Measurements from ENCODE around the gene SMC3.
"Not testable (repeated sequence)": the region's sequence is repeated elsewhere in the genome, so short reads cannot be mapped to it uniquely, and the experiment has no call there.

The SMC3 gene

DNA sequence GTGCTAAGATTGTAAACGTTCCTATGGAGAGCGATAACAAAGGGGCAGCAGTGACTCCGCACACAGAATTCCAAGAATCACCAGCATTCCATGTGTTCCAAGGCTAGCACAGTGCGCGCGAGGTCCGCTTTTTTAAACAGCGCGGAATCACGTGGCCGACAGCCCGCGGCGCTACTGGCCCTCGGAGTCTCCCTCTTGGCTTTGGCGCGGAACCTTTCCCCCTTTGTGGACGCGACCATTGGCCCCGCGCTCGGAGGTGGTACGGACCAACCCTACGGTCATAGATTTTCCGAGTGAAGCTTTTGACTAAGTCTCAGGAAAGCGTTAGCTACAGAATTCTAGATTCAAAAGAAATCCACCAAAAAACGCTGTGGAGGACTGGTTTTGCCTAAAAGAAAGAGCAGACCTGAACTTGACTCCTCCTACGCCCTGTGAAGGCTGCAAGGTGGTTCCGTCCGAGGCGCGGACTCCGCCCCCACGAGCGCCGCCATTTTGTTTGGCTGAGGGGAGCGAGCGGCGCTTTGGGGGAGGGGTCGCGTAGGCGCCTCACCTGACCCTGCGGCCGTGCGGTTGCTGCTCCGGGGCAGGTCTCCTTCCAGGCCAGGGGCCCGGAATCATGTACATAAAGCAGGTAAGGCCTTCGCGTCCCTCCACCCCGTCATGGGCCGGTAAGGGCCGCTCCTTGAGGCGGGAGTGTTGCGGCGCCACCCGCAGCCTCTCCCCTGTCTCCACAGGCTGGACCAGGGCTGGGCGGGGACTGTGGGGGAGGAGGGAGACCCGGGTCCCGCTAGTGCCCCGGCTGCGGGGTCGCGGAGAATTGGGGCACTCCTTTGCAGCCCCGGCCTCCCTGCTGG lies at the start of gene SMC3:
TSS of gene SMC3 (plus strand) at position 495 of the 854 bp plus-strand sequence. CDS start at position 617, 122 bp downstream.
- peak; percentile 29 for DNase-seq

- no peak for DNase-seq
Observed at GRCh38 chr10:110522365-110522988, 45.0 kb upstream of the SMC3 start.

DNA sequence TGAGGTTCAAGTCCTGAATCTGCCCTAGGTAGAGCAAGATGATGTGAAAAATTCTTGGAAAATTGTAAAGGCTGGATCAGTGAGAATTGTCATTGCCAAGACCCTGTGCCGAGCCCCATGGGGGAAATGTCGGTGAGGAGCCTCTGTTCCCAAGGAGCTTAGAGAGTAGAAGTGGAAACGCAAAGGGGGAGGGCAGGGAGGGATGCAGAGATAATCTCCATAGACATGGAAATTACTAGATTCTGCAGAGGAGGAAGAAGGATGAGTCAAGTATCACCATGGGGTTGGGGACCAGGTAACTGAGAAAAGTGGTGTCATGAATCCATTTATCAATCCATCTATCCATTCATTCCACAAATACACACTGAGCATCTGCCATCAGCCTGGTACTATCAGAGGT lies 43.8 kb upstream of the SMC3 start:
- DNase-seq, result no peak

- DNase-seq, result no peak
Observed at GRCh38 chr10:110524179-110524858, 43.2 kb upstream of the SMC3 start.

DNA sequence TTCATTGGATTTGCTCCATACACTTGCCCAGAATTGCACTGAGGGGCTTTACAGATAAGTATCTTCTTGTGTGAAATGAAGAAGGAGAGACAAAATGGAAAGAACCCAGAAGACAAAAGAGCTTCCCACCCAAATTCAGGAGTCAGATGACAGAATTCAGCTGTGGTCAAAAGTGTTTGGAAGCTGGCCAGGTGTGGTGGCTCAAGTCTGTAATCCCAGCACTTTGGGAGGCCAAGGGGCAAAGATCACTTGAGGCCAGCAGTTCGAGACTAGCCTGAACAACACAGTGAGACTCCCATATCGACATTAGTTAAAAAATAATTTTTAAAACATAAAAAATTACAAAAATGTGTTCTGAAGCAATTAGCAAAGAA lies 42.6 kb upstream of the SMC3 start:
- no peak for DNase-seq

DNA sequence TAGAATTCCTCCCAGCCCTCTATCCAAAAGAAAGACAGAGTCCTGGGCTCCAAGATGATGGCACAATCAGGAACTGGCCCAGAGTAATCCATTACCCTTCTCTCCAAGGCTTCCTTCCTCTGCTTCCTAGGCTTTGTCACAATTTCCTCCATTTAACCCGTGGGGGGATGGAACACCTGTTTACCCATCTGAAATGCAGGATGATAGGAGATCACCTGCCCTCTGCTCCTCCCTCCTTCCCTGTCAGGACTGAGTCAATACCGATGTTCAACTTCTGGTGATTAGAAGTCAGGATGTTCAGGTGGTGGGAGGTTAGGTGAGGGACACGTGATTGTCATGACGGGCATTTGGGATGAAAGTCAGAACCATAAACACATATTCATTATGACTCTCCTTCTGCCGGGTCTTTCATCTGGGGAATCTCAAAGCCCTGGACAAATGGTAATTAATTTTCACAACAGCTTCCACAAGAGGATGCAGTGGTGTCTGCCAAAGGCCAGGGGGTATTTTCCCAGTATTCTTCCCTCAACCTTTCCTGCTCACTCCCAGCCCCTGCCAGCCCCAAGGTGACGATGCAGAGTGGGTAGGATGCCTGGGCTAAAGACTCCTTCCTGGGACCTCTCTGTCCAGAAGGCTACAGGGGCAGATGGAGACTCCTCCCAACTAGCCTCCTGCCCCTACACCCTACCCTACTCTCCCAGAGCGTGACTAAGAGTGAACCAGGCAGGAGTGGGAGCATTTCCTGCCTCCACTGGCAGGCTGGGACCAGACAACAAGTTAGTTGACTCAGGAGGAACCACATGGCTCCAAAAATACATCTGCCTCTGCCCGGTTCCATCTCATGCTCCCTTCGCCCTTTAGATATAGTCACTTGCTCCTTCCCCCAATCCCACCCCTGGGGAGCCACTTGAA lies 41.9 kb upstream of the SMC3 start:
- DNase-seq, result no peak

- DNase-seq, result no peak
Observed at GRCh38 chr10:110527731-110528171, 39.7 kb upstream of the SMC3 start.

- no peak for DNase-seq
Observed at GRCh38 chr10:110528224-110528996, 39.1 kb upstream of the SMC3 start.

DNA sequence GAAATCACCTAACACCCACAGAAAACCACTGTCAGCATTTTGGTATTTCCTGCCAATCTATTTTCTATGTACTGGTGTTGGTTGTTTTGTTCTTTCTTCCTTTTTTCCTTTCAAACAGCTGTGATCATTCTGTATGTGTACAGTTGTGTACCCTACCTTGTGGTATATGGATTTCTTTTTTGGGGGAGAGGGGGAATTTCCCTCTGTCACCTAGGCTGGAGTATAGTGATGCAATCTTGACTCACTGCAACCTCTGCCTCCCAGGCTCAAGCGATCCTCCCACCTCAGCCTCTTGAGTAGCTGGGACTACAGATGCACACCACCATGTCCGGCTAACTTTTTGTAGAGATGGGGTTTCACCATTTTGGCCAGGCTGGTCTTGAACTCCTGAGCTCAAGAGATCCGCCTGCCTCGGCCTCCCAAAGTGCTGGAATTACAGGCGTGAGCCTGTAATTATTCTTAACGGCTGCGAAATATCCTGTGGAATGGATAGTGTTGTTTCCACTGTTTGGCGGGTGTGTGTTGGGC lies 38.4 kb upstream of the SMC3 start:
- not testable (repeated sequence) for DNase-seq

DNA sequence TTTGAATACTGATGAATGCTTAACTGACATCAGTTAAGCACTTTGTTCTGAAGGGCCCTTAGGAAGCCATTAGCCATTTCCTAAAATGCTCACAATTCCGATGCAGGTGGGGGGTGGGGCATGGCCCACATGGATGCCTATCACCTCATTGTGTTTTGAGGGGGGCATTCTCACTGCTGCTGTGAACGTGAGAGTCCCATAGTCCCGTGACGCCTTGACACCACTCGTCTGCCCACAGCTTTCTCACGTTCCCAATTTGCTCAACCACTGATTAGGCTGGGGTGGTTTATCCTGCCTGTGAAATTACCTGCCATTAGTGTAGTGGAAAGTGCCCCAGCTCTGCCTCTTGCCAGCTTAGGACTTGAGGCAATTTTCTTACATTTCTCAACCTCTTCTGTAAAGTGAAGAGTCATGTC lies 37.9 kb upstream of the SMC3 start:
- DNase-seq, result no peak

DNA sequence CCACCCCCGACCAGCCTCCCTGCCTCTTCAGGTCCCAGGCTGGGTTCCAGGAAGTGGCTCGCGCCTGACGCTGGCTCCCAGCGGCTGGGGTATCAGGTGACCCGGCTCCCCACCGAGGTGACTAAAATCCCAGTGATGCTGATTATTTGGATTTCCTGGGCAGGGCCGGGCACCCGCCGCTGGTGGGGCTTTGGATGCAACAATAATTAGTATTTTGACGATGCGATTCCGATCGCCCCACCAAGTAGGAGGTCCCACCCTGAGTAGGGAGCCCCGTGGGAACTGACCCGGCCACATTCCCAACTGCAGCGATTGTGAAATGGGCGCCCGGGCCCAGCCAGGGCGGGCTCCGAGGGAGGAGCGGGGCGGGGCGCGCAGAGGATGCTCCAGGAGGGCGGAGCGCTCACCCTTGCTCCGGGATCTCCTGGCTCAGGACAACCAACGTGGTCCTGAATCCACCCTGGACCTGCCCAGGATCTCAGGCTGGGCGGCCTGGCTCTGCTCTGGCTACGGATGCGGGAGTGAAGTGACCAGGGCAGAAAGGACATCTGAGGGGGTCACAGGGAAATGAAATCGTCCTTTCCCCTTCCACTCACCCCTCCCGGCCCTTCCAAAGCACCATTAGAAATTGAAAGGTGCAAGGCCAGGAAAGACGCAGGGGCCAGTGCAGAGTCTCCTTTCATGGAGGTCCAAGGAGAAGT lies 37.2 kb upstream of the SMC3 start:
- peak; percentile 49 for DNase-seq

DNA sequence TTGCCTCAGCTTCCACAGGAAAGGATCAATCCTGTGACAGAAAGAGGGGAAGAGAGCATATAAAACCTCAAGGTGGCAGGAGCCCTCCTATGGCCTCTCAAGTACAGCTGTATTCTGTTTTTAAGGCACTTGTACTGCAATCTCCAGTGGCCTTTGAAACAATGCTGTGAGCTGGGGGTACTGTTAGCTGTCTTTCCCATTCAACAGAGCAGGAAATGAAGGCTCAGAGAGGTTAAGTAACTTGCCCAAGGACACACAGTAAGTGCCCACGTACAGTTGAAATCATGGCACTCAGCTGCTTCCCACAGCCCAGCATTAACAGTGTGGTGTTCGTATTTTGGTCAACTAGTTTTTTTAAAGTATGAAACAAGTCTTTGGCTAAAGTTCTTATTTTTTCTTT lies 35.8 kb upstream of the SMC3 start:
- no peak for DNase-seq

GRCh38 chr10:110532628-110533027 lies 34.9 kb upstream of the SMC3 start:
- DNase-seq, result not testable (repeated sequence)

DNA sequence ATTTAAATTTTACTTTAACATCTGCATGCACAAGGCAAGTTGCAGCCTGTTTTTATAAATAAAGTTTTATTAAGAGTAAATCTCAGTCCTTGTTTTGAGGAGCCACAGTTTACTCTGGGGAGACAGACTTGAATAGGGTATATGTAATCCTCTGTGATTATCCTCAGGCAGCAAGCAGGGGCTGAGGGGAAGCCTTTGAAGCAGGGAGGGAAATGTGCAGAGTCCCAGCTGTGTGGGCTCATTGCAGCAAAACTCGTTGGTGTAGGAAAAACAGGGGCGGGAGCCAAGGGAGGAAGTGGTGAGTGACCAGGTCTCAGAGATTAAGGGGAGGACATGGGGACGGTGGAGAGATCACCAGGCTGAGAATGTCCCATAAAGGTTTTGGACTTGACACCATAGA lies 34.3 kb upstream of the SMC3 start:
- no peak for DNase-seq

- no peak for DNase-seq
Observed at GRCh38 chr10:110534571-110534970, 32.9 kb upstream of the SMC3 start.

GRCh38 chr10:110535958-110536891 lies 31.3 kb upstream of the SMC3 start:
- DNase-seq, result no peak

DNA sequence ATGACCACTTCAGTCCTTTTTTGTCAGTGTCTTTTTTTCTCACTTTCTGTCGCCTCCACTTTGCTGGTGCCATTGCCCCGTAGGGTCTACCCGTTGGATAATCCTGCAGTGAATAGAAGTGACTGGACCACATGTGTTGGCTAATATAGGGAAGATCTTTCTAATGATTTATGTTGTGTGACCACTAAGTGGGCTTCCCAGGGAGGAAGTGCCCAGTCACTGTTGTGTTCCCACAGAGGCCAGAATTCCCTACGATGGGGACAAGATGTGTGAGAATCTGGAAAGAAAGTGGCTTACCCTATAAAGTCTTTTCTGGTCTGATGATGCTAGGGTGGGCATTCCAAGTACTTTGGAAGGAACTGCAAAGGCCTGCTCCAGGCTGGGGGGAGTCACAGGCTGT lies 28.4 kb upstream of the SMC3 start:
- no peak for DNase-seq

DNA sequence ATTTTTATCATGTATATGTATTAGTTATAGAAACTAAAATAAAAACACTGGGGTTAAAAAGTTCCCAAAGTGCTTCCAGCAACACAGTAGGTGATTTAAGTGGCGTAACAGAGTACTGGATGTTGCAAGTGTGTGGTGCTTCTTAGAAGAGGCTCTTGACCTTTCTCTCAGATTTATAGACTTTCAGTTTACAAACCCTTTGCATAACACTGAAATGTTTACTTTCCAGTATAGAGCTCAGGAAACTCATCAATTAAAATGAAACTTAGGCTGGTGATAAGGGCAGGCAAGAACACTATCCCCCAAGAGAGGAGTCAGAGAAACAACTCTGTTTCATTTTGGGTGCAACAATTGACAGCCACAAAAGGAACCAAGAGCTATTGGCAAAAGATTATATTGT lies 27.5 kb upstream of the SMC3 start:
- no peak for DNase-seq

GRCh38 chr10:110544958-110545537 lies 22.4 kb upstream of the SMC3 start:
- DNase-seq, result no peak

Data from 8988T (cell line).